Right ventricle myocardium inferior (tissue), 1 donor: Measurements from ENCODE around the gene DNHD1. TPM values are rescaled to one million over a fixed set of nuclear protein-coding genes. Genes with fewer than 3 reads are reported as not detected.

Experiments used
- ATAC-seq: fragments of 200-7000 bp; cut with Tn5 transposase; one replicate; pipeline ENCODE4 v1.9.1; 2020; ENCODE audit warnings: mild to moderate bottlenecking, moderate library complexity
- DNase-seq: peaks from one replicate; pipeline ENCODE4 v3.0.0; 2021; ENCODE audit errors: missing footprints
- intact Hi-C: fragments of 100-400 bp; cut with DNase I; formaldehyde crosslinking; loops from one replicate; pipeline ENCODE4 v1.11.0; 2022
- total RNA-seq: library from RNA; stranded (reverse); fragmentation: NEBNext Ultra II Directional; extraction: Animal tissue kit (Norgen Biotek cat#: 25700); gene quantifications from one replicate; pipeline ENCODE4 v1.2.1, GENCODE V29; 2021
- donor health status: DM: no; HTN: yes; CAD: no; lungs with severe emphysema.

The DNHD1 gene
- total RNA-seq, 1 donor from 2014 or later: 3.9 TPM

DNA sequence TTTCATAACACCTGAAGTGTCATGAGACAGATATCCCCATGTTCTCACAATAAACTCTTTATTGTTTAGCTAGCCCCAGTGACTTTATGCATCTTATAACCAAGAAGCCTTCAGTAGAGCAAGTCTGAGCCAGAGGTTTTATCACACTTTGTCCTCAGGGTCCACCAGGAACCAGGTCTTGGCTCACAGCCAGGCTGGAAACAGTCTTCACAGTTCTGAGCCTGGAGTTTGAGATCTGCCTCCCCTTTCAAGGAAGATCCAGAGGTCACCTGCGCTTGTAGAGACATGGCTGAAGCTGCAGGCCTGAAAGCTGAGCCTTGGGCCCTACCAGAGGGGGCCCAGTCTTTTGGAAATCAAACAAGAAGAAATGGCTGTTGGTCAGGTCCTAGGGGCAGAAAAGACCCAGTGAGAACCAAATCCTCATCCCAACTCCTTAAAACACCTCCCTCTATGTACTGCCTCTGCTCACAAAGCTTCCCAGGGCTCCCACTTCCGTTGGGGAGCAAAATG lies 102.9 kb downstream of the DNHD1 start:
- intact Hi-C loops: loop anchor here (5.0 to 10.0 kb wide), 4 partner anchors 33 to 215 kb away; partner anchors contain the start of genes ARFIP2 and TIMM10B
- DNase-seq: no peak
- ATAC-seq: no peak

DNA sequence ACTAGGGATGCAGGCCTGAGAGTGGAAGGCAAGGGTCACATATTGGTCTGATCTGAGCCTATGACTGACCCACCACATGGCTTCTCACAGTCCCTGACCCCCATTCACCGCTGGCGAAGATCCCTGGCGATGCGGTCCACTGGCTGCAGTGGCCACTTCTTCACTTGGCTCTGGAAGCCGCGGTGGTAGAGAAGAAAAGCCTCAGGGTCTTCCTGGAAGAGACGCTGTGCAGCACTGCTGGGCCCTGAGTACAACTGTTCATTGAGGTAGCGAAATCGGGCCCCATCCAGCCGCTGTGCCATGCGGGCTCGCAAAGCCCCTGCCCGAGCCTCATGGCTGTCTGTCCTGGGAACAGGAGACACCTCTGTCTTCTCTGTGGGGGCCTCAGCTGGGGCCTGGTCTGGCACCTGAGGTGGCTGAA lies 104.0 kb downstream of the DNHD1 start:
- DNase-seq (no peak), ATAC-seq (no peak)
- intact Hi-C loops: loop anchor here (5.0 to 10.0 kb wide), 4 partner anchors 34 to 216 kb away; partner anchors contain the start of genes ARFIP2 and TIMM10B

DNA sequence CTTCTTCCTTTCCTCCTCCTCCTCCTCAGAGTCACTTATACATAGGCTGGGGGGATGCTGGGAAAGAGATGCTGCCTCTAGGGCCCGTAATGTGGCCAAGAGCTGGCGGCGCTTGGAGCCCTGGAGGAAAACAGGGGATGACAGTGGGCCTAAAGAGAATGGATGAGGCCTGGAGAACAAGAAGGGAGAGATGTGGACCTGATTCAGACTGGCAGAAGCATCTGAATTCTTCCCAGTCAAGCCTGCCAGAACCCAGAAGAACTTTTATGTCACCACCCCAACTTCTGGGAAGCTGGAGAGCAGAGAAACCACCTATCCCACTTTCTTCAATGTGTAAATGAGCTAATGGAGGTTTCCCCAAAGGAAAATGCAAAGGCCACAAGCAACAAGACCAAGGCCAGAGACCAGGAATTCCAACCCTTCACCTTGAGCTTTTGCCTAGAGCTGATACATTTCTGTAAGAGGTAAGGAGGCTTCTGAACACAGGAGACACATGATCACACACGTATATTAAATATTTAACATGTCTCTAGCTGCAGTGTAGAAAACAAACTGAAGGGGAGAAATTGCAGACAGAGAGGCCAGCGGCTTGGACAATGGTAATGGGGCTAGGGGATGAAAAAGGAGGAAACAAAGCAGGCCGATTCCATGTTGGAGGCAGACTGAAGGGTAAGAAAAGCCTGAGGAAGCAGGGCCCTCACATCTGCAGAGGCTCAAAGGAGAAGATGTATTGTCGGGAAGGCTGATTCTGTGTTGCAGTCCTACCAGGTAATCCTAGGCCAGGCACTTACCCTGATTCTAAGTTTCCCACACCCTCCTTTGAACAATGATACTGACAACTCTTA lies 105.2 kb downstream of the DNHD1 start:
- intact Hi-C loops: loop anchor here (5.0 to 10.0 kb wide), 4 partner anchors 35 to 218 kb away; partner anchors contain the start of genes ARFIP2 and TIMM10B
- ATAC-seq (no peak), DNase-seq (no peak)

DNA sequence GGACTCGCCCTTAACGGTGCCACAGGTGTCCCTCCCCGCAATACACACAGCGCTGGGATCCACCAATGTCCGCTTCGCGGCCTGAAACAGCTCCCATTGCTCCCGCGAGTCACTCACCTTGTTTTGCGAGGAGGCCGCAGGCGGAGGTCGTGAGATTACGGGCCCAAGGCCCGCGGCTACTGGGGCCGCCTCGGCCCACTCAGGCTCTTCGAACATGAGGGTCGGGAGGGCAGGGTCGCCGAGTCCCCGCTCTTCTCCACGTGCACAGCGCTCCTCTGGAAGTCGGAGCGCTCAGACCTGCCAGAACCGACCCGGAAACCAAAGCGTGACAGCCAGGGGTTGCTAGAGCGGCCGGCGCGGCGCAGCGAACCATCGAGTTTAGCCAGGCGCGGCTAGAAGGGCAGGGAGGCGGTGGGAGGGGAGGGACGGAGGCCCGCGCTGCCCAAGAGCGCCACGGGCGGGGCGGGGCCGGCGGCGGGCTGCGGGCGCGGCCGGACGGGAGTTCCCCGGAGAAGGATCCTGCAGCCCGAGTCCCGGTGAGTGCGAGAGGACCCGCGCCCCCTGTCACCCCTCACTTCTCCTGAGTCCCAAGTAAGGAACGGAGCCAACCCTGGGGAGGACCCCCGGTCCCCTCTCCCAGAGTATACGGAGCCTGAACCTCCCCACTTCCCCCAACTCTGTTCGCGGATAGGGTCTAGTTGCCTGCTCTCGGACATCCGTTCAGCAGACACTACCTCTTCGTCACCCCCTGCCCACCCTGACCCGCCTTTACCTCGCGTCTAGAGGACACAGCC lies 106.4 kb downstream of the DNHD1 start, which contains the start of the genes ILK and RRP8:
ILK (plus strand) TSS at position 488 of the 794 bp plus-strand sequence. CDS start 498 bp downstream, outside the sequence.
RRP8 (minus strand) TSS at position 330 of the 794 bp plus-strand sequence; CDS start at position 216, 114 bp downstream.
- DNase-seq (peak; percentile 96), ATAC-seq (peak; percentile 90)
- intact Hi-C loops: loop anchor here (2.0 to 10.0 kb wide), 5 partner anchors 36 to 219 kb away; partner anchors contain the start of genes ARFIP2, MRPL17 and TIMM10B

DNA sequence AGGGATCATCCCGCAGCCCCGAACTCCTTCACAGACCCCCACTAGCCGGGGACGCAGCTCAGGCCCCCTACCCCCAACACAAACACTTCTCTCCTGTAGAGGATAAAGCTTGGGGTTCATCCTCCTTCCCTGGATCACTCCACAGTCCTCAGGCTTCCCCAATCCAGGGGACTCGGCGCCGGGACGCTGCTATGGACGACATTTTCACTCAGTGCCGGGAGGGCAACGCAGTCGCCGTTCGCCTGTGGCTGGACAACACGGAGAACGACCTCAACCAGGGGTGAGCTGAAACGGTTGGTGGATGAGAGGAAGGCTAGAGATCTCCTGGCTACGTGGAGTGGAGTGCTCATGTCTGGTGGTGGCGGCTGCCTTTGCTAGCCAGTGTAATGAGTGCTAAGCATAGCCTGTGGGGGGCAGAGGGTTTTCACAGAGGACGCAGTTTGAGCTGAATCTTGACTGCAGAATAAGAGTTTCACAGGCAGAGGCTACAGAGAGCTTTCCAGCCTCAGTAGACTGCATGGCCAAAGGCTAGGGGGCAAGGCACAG lies 107.1 kb downstream of the DNHD1 start:
- DNase-seq: peak; percentile 80
- intact Hi-C loops: loop anchor here (2.0 to 10.0 kb wide), 5 partner anchors 37 to 219 kb away; partner anchors contain the start of genes ARFIP2, MRPL17 and TIMM10B
- ATAC-seq: peak; percentile 62

DNA sequence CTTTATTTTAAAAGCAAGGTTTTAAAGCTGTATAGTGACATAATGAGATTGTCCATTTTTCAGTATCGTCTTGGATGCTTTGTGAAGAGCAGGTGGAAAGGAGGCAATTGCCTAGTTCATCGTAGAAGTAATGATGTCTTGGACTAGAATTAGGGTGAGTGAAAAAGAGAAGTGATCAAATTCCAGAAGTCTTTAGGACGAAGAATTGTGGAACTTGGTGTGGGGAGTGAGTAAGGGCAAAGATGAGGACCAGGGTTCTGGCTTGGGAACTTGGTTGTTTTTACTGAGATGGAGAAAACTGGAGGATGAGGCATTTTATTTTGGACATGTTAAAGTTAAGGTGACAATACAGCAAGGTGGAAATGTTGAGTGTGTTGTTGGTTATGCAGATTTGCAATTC lies 107.7 kb downstream of the DNHD1 start:
- DNase-seq (no peak), ATAC-seq (no peak)
- intact Hi-C loops: loop anchor here (2.0 to 10.0 kb wide), 5 partner anchors 37 to 220 kb away; partner anchors contain the start of genes ARFIP2, MRPL17 and TIMM10B

DNA sequence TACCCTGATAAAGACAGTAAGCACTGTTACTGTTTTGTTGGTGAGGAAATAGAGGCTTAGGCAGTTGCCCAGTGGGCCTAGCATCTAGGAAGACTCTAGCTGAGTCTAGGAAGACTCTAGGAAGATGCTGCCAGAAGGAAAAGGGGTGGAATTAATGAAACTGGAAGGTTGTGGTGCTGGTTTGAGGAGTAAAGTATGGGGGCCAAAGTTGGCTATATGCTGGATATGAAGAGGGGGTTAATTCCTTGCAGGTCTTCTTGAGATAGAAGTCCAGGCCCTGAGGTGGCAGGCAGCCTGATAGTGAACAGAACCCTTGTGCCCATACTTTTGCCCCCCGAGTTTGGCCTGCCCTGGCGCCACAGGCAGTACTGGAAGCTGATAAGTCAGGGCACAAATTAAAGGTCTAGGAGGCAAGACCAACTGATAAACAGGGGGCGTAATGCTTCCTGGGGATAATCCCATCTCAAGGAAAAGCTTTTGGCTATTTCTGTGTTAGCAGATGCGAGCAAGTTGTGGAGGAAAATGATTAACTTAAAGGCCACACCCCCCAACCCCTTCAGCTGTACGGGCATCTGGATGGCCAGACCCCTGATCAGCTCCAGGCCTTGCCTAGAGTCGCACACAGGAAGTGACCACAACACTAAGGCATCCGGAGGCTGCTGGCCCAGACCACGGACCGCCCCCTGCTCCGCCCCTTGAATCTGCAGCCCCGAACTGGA lies 109.5 kb downstream of the DNHD1 start:
- ATAC-seq (peak; percentile 83), DNase-seq (peak; percentile 94)
- intact Hi-C loops: loop anchor here (10.0 kb wide), 1 partner anchor 222 kb away; no protein-coding TSS in a partner anchor

DNA sequence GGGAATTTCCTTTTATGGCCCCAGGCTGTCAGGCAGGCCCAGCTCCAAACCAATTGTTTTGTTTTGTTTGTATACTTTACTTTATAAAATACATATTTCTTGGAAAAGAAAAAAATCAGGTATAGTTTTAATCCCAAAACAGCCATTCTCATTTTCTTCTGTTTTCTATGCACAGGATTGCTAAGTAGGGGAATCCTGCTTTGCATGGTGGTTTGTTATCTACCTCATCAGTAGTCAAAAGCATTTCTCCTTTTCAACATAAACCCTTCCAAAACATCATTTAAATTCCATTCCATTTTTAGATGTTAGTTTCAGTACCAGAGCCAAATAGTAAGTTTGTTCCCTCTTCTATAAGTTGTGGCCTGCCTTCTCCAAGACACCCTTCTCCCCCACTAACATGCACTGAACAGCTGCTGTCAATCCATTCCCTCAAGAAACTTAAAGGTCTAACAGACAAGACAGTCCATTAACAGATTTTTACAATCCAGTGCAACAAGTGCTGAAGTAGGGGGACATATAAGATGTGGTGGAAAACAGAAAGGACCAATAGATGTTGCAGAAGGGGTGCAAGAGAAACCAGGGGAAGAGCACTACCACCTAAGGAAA lies 110.2 kb downstream of the DNHD1 start:
- no peak for ATAC-seq
- intact Hi-C loops: loop anchor here (10.0 kb wide), 1 partner anchor 222 kb away; no protein-coding TSS in a partner anchor

DNA sequence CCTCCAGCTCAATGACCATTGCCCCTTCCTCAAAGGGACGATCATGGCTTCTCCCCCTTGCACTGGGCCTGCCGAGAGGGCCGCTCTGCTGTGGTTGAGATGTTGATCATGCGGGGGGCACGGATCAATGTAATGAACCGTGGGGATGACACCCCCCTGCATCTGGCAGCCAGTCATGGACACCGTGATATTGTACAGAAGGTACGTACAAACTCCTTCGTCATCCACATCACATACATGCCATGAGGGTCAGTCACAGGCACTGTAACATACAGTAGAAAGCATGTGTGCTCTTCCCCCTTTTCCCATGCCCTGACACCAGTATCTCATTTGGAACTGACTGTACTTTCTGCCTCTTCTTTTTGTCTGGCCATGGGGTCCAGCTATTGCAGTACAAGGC lies 110.9 kb downstream of the DNHD1 start:
- DNase-seq (no peak), ATAC-seq (no peak)
- intact Hi-C loops: loop anchor here (10.0 kb wide), 1 partner anchor 223 kb away; no protein-coding TSS in a partner anchor

More for the DNA sequence above, 110.2 kb downstream of the DNHD1 start:
- no peak for DNase-seq

DNA sequence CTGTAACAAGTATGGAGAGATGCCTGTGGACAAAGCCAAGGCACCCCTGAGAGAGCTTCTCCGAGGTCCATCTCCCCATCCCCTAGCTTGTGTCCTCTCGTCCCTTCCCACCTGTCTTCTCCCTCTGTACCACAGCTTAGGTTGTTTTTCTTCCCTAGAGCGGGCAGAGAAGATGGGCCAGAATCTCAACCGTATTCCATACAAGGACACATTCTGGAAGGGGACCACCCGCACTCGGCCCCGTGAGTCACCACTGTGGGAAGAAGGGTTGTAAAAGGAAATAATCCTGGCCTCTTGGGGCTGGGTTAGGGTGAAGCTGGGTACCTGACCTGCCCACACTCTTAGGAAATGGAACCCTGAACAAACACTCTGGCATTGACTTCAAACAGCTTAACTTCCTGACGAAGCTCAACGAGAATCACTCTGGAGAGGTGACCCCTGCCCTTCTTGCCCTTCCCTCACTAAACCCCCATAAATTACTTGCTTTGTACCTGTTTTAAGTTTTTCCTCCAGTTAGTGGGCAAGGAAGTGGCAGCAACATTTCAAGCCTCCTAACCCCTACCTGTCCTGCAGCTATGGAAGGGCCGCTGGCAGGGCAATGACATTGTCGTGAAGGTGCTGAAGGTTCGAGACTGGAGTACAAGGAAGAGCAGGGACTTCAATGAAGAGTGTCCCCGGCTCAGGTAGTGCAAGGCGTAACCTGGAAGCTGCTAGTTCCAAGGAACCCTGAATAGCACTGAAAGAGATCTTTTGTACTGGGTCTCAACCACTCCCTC lies 111.8 kb downstream of the DNHD1 start:
- DNase-seq: no peak
- intact Hi-C loops: loop anchor here (10.0 kb wide), 1 partner anchor 224 kb away; no protein-coding TSS in a partner anchor
- no peak for ATAC-seq

DNA sequence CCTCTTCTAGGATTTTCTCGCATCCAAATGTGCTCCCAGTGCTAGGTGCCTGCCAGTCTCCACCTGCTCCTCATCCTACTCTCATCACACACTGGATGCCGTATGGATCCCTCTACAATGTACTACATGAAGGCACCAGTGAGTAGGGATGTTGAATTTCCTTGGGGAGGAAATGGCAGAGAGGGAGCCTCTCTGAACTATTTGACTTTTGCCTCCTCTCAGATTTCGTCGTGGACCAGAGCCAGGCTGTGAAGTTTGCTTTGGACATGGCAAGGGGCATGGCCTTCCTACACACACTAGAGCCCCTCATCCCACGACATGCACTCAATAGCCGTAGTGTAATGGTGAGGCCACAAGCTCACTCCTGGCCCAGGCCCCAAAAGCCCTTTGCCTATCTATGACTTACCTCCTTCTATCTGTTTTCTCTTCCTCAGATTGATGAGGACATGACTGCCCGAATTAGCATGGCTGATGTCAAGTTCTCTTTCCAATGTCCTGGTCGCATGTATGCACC lies 112.5 kb downstream of the DNHD1 start:
- peak; percentile 45 for DNase-seq
- no peak for ATAC-seq
- intact Hi-C loops: loop anchor here (10.0 kb wide), 1 partner anchor 225 kb away; no protein-coding TSS in a partner anchor

DNA sequence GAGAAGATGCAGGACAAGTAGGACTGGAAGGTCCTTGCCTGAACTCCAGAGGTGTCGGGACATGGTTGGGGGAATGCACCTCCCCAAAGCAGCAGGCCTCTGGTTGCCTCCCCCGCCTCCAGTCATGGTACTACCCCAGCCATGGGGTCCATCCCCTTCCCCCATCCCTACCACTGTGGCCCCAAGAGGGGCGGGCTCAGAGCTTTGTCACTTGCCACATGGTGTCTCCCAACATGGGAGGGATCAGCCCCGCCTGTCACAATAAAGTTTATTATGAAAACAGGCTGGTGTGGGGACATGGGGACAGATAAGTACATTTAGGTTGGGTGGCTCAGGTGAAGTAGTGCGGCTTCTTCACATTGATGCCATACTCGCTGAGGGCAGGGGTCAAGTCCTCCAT lies 113.5 kb downstream of the DNHD1 start:
- peak; percentile 51 for DNase-seq
- intact Hi-C loops: no loop called here
- no peak for ATAC-seq

DNA sequence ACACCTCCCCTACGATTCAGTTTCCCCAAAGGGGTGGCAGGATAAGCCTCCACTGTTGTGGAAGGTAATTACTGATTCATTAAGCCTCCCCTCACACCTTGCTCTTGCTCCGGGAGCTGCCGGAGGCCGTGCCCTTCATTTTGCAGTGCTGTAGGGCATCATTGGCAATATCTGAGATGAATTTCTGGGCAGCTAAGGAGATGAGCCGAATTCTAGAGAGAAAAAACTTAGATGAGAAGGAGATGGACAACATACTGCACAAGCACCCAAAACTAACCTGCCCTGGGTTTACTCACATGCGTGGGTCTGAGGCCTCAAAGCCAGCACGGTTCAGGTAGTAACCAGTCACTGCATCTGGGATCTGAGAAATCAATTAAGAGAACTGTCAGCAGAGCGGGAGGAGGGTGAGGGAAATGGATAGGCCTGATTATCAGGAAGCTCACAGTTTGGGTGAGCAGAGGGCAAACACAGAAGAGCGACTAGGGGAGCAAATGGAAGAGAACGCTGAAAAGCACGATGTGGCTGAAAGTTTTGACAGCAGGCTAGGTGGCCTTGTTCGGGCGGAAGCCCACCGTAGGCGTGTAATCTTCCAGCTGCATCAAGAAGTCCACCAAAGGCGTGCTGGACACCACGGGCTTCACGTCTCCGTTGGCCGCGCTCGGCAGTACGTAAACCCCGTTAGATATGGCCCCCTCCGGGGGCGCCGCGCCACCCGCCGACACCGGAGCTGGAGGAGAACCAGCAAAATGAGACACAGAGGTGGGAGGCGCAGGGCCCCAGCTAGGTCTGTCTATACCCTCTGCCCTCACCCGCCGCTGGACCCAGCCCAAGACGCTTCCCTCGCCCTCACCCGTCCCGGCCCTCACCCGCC lies 114.2 kb downstream of the DNHD1 start:
- ATAC-seq (peak; percentile 0), DNase-seq (peak; percentile 81)
- intact Hi-C loops: no loop called here

DNA sequence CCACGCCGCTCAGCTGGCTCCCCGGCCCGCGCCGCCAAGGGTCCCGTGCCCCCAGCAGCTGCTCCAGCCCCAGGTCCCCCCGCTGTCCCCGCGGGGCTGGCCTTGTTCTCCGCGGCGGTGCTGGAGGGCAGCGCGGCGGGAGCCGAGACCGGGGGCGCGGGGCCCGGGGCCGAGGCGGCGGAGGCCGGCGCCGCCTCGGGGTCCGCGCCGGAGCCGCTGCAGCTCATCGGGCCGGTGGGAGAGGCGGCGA lies 114.8 kb downstream of the DNHD1 start:
- no peak for DNase-seq
- intact Hi-C loops: loop anchor here (2.0 kb wide), 1 partner anchor 71 kb away; the partner anchor contains the start of gene MRPL17
- ATAC-seq: no peak
